ENCODE measurements around the gene GNAZ. TPM values are rescaled to one million over a fixed set of nuclear protein-coding genes. Genes with fewer than 3 reads are reported as not detected.

The GNAZ gene
- total and polyA plus RNA-seq, 7 donors = under 0.01 to 27.6 (median 22.8) TPM

GRCh38 chr22:23166042-23166831 lies 95.9 kb downstream of the GNAZ start:
- H3K4me3 ChIP-seq = no peak overlapping the region
- intact Hi-C loops (cut with DNase I) = no loop called here
- DNase-seq = no peak
- 83% methylated on average over 6 of the region's 6 CpGs for WGBS, 2 donors
- H3K4me1 ChIP-seq = peaks cover 0 to 18% (median 6%) of the 10 kb centered on the region in 4 donors
- no peaks in the 10 kb centered on the region for H3K9me3 ChIP-seq
- TF ChIP-seq CTCF (IDR thresholded peaks at IDR 0.05) (no peak), POLR2A (IDR thresholded peaks at IDR 0.05) (no peak)
- H3K27me3 ChIP-seq = no peaks in the 10 kb centered on the region
- peaks cover 0 to 6% (median 0%) of the 10 kb centered on the region in 4 donors for H3K36me3 ChIP-seq
- no peak overlapping the region for H3K27ac ChIP-seq

GRCh38 chr22:23166841-23167616 lies 96.7 kb downstream of the GNAZ start:
- WGBS, 2 donors = 83 to 87% methylated on average over 10 of the region's 10 CpGs
- DNase-seq = no peak
- intact Hi-C loops (cut with DNase I) = no loop called here

GRCh38 chr22:23168391-23169042 lies 98.2 kb downstream of the GNAZ start:
- TF ChIP-seq POLR2A (IDR thresholded peaks at IDR 0.05) (no peak), CTCF (IDR thresholded peaks at IDR 0.05) (no peak), POLR2AphosphoS5 (IDR thresholded peaks at IDR 0.05) (no peak), EP300 (IDR thresholded peaks at IDR 0.05) (no peak)
- H3K9me3 ChIP-seq = no peaks in the 10 kb centered on the region
- WGBS, 2 donors = 89 to 94% methylated on average over 9 of the region's 9 CpGs
- no peaks in the 10 kb centered on the region for H3K36me3 ChIP-seq
- no peaks in the 10 kb centered on the region for H3K27me3 ChIP-seq
- peaks cover 0 to 11% (median 3%) of the 10 kb centered on the region in 4 donors for H3K4me1 ChIP-seq
- DNase-seq = no peak
- intact Hi-C loops (cut with DNase I) = no loop called here
- no peak overlapping the region for H3K4me3 ChIP-seq
- H3K27ac ChIP-seq = no peak overlapping the region

More at GRCh38 chr22:23166841-23167616, 96.7 kb downstream of the GNAZ start:
- Histone ChIP-seq H3K4me3 (no peak overlapping the region), H3K27me3 (no peaks in the 10 kb centered on the region), H3K4me1 (peaks cover 0 to 18% (median 6%) of the 10 kb centered on the region in 4 donors), H3K9me3 (no peaks in the 10 kb centered on the region), H3K27ac (no peak overlapping the region), H3K36me3 (no peaks in the 10 kb centered on the region)
- TF ChIP-seq POLR2A (IDR thresholded peaks at IDR 0.05) (no peak), EP300 (IDR thresholded peaks at IDR 0.05) (no peak), CTCF (IDR thresholded peaks at IDR 0.05) (no peak), POLR2AphosphoS5 (IDR thresholded peaks at IDR 0.05) (no peak)

- Histone ChIP-seq H3K27ac (no peak overlapping the region), H3K36me3 (no peaks in the 10 kb centered on the region)
Measured at GRCh38 chr22:23169043-23169406, 98.7 kb downstream of the GNAZ start.

More at GRCh38 chr22:23169043-23169406, 98.7 kb downstream of the GNAZ start:
- H3K9me3 ChIP-seq = no peaks in the 10 kb centered on the region
- no peak for DNase-seq
- 93 to 94% methylated on average over 4 of the region's 4 CpGs for WGBS, 2 donors
- H3K4me3 ChIP-seq = no peak overlapping the region
- no peaks in the 10 kb centered on the region for H3K27me3 ChIP-seq
- H3K4me1 ChIP-seq = peaks cover 0 to 7% (median under 1%) of the 10 kb centered on the region in 4 donors
- intact Hi-C loops (cut with DNase I) = no loop called here
- TF ChIP-seq POLR2AphosphoS5 (IDR thresholded peaks at IDR 0.05) (no peak), EP300 (IDR thresholded peaks at IDR 0.05) (no peak), POLR2A (IDR thresholded peaks at IDR 0.05) (no peak), CTCF (IDR thresholded peaks at IDR 0.05) (no peak)

Small RNA genes lying within 50 kb of the gene (small RNA-seq; reads per million reads assigned to genes)
- 0 reads per million in 3 donors for gene RF00017
- 0 reads per million in 3 donors for gene RF00066

Other genes with a start within 250 kb of the GNAZ start
- under 1 TPM in 1 of 4 donors, not detected in 3; 0.99 TPM for gene IGLL5, start 182.7 kb upstream of the GNAZ start, total RNA-seq
- gene IGLL5, start 182.7 kb upstream of the GNAZ start, polyA plus RNA-seq = 10 to 100 TPM; 10.2 to 39.6 (median 18.3) TPM
- gene RSPH14, start 71.5 kb downstream of the GNAZ start, total RNA-seq = under 1 TPM in 2 of 4 donors, not detected in 2; 0.33 to 0.81 TPM
- gene RSPH14, start 71.5 kb downstream of the GNAZ start, polyA plus RNA-seq = under 1 TPM in 1 of 3 donors, not detected in 2; 0.06 TPM
- 1 to 10 TPM; 2.1 to 5.3 (median 3.5) TPM for gene RAB36, start 75.0 kb downstream of the GNAZ start, total RNA-seq
- 1 to 10 TPM in 1 of 3 donors, under 1 TPM in 2; 0.23 to 1.5 (median 0.60) TPM for gene RAB36, start 75.0 kb downstream of the GNAZ start, polyA plus RNA-seq
- 10 to 100 TPM; 13.2 to 39.9 (median 21.5) TPM for gene BCR, start 110.0 kb downstream of the GNAZ start, total RNA-seq
- 10 to 100 TPM; 10.8 to 25.9 (median 10.9) TPM for gene BCR, start 110.0 kb downstream of the GNAZ start, polyA plus RNA-seq